SK-N-SH (cell line): ENCODE measurements around the gene ENTHD1. TPM values are rescaled to one million over a fixed set of nuclear protein-coding genes. Genes with fewer than 3 reads are reported as not detected.

Experiments
- CTCF ChIA-PET: fragments of 300-600, 350-600 bp; formaldehyde crosslinking; extraction: SDS; loops from one replicate; lab custom pipeline; 2021; lab: Yijun Ruan, JAX
- POLR2A ChIA-PET: fragments of 350-600 bp; sonication (Branson Sonifier 250); formaldehyde crosslinking; extraction: SDS; loops from one replicate; lab custom pipeline; 2020; ENCODE audit warnings: antibody characterized with exemption, inconsistent platforms; lab: Yijun Ruan, JAX
- DNase-seq: peaks from one replicate; pipeline ENCODE4 v3.0.0; 2012
- H2AFZ ChIP-seq: fragments of 200-600 bp; sonication (generic); 2 replicates; pipeline ENCODE4 v1.8.1; 2016; ENCODE audit warnings: antibody characterized with exemption, mild to moderate bottlenecking, low read depth
- H3F3A ChIP-seq: fragments of 200-600 bp; sonication (generic); replicated peaks from 2 replicates; pipeline ENCODE3; 2016; ENCODE audit warnings: antibody characterized with exemption, mild to moderate bottlenecking; ENCODE audit not compliant: insufficient read depth
- H3K27ac ChIP-seq, 2 experiments: fragments of 200-500 bp in 1 of 2; fragments of 200-600 bp in 1 of 2; sonication (Bioruptor generic) in 1 of 2; sonication (generic), shearing (Covaris generic) in 1 of 2; 2 replicates each; pipeline versions ENCODE4 v1.5.1 to v1.6.1; 2014 to 2016; ENCODE audit warnings: low read depth in 2 of 2, inconsistent platforms in 1 of 2, low read length in 1 of 2, mild to moderate bottlenecking in 1 of 2, mixed read lengths in 1 of 2
- H3K27me3 ChIP-seq: fragments of 200-600 bp; sonication (generic), shearing (Covaris generic); 2 replicates; pipeline ENCODE4 v1.6.1; 2016; ENCODE audit warnings: mixed run types; ENCODE audit not compliant: insufficient read depth
- H3K36me3 ChIP-seq, 2 experiments: fragments of 200-500 bp in 1 of 2; fragments of 200-600 bp in 1 of 2; sonication (Bioruptor generic) in 1 of 2; sonication (generic) in 1 of 2; replicated peaks in 1 of 2; 2 replicates each; pipeline versions ENCODE3 to v1.5.1; 2014 to 2016; ENCODE audit warnings: low read length in 1 of 2, mild to moderate bottlenecking in 1 of 2; ENCODE audit not compliant: insufficient read depth in 2 of 2, control insufficient read depth in 1 of 2
- H3K4me1 ChIP-seq, 2 experiments: fragments of 200-500 bp in 1 of 2; fragments of 200-600 bp in 1 of 2; sonication (Bioruptor generic) in 1 of 2; sonication (generic), shearing (Covaris generic) in 1 of 2; 2 replicates each; pipeline versions ENCODE4 v1.5.1 to v1.6.1; 2014 to 2016; ENCODE audit warnings: low read depth in 1 of 2, low read length in 1 of 2, mixed run types in 1 of 2; ENCODE audit not compliant: insufficient read depth in 2 of 2, control insufficient read depth in 1 of 2
- H3K4me2 ChIP-seq: fragments of 200-600 bp; sonication (generic), shearing (Covaris generic); 2 replicates; pipeline ENCODE4 v1.6.1; 2017; ENCODE audit warnings: mixed run types
- H3K4me3 ChIP-seq, 2 experiments: fragments of 200-500 bp in 1 of 2; fragments of 200-600 bp in 1 of 2; sonication (Bioruptor generic) in 1 of 2; sonication (generic), shearing (Covaris generic) in 1 of 2; 2 replicates each; pipeline versions ENCODE4 v1.5.1 to v1.8.1; 2014 to 2016; ENCODE audit warnings: low read depth in 2 of 2, inconsistent platforms in 1 of 2, low read length in 1 of 2, mild to moderate bottlenecking in 1 of 2, mixed read lengths in 1 of 2, moderate library complexity in 1 of 2
- H3K79me2 ChIP-seq: fragments of 200-600 bp; sonication (generic); 2 replicates; pipeline ENCODE4 v1.8.1; 2017; ENCODE audit warnings: mild to moderate bottlenecking; ENCODE audit not compliant: insufficient read depth
- H3K9ac ChIP-seq: fragments of 200-600 bp; sonication (generic); 2 replicates; pipeline ENCODE4 v1.6.1; 2017; ENCODE audit warnings: mixed run types
- H3K9me2 ChIP-seq: fragments of 200-600 bp; sonication (generic); 2 replicates; pipeline ENCODE4 v1.6.1; 2017; ENCODE audit warnings: mixed run types
- H3K9me3 ChIP-seq: fragments of 200-600 bp; sonication (generic); 2 replicates; pipeline ENCODE4 v1.6.1; 2017; ENCODE audit warnings: mixed run types, mild to moderate bottlenecking, moderate library complexity
- H4K20me1 ChIP-seq: fragments of 200-600 bp; sonication (generic); 2 replicates; pipeline ENCODE4 v1.6.1; 2017; ENCODE audit warnings: mild to moderate bottlenecking, mixed run types; ENCODE audit not compliant: insufficient read depth
- ELF1 ChIP-seq: IDR thresholded peaks from 2 replicates; pipeline ENCODE4 v1.4.0; 2012
- EP300 ChIP-seq, 2 experiments: IDR thresholded peaks; 2 replicates each; pipeline versions ENCODE4 v1.4.0 to v1.6.1; 2012; ENCODE audit warnings: borderline replicate concordance in 1 of 2, low read depth in 1 of 2, low read length in 1 of 2
- GATA2 ChIP-seq: sonication (generic); formaldehyde crosslinking; IDR thresholded peaks from 2 replicates; pipeline ENCODE4 v1.5.0; 2020; ENCODE audit warnings: mild to moderate bottlenecking, missing genetic modification reagents
- IRF3 ChIP-seq: fragments of 150-350 bp; IDR thresholded peaks from 2 replicates; pipeline ENCODE4 v1.6.1; 2016; ENCODE audit warnings: mild to moderate bottlenecking, low read depth, low read length
- JUND ChIP-seq: IDR thresholded peaks from 2 replicates; pipeline ENCODE4 v1.4.0; 2012
- MXI1 ChIP-seq: IDR thresholded peaks from 2 replicates; pipeline ENCODE4 v1.6.1; 2012; ENCODE audit warnings: mild to moderate bottlenecking, low read depth, low read length, improper control_type of control experiment
- NFIC ChIP-seq: IDR thresholded peaks from 2 replicates; pipeline ENCODE4 v1.4.0; 2012; ENCODE audit warnings: borderline replicate concordance
- PBX3 ChIP-seq: IDR thresholded peaks from 2 replicates; pipeline ENCODE4; 2012
- POLR2AphosphoS5 ChIP-seq: IDR thresholded peaks from 2 replicates; pipeline ENCODE4 v1.6.1; 2012; ENCODE audit warnings: low read depth, low read length
- RAD21 ChIP-seq: IDR thresholded peaks from 2 replicates; pipeline ENCODE4 v1.6.1; 2012; ENCODE audit warnings: mild to moderate bottlenecking, low read length
- RCOR1 ChIP-seq: fragments of 150-350 bp; IDR thresholded peaks from 2 replicates; pipeline ENCODE4 v1.6.1; 2017; ENCODE audit warnings: antibody characterized with exemption, low read length
- REST ChIP-seq: IDR thresholded peaks from 2 replicates; pipeline ENCODE4 v1.6.1; 2012; ENCODE audit warnings: mild to moderate bottlenecking, low read depth, low read length, moderate library complexity
- RFX5 ChIP-seq: IDR thresholded peaks from 2 replicates; pipeline ENCODE4 v1.6.1; 2012; ENCODE audit warnings: mild to moderate bottlenecking, improper control_type of control experiment, low read length
- SMC3 ChIP-seq: IDR thresholded peaks from 2 replicates; pipeline ENCODE4 v1.6.1; 2012; ENCODE audit warnings: low read depth, low read length, improper control_type of control experiment
- USF1 ChIP-seq: IDR thresholded peaks from 2 replicates; pipeline ENCODE4 v1.4.0; 2012; ENCODE audit warnings: low read depth, borderline replicate concordance
- USF2 ChIP-seq: fragments of 150-350 bp; IDR thresholded peaks from 2 replicates; pipeline ENCODE4 v1.6.1; 2017; ENCODE audit warnings: antibody characterized with exemption, low read length, low read depth, borderline replicate concordance
- ZBTB33 ChIP-seq: IDR thresholded peaks from 2 replicates; pipeline ENCODE4 v1.4.0; 2012; ENCODE audit warnings: low read depth, borderline replicate concordance
- WGBS: methylation state at CpG from one replicate; pipeline ENCODE4 v1.1.6; 2017; ENCODE audit warnings: low lambda C conversion rate; 5-methylcytosine and 5-hydroxymethylcytosine counted together
- polyA plus RNA-seq, 3 experiments: library from polyadenylated mRNA; depleted of rRNA; stranded (reverse); fragments of >200 nt; gene quantifications; 2 replicates each; pipeline ENCODE4 v1.2.3, GENCODE V29; 2012

The ENTHD1 gene
- polyA plus RNA-seq, 1 of the 3 experiments (the other 2 are of a cell fraction) = not detected

GRCh38 chr22:39713799-39714290, 179.7 kb downstream of the ENTHD1 start:
- Histone ChIP-seq H3K4me3 (no peak overlapping the region), H3K4me2 (no peak overlapping the region), H3K27ac (no peak overlapping the region), H4K20me1 (no peaks in the 10 kb centered on the region), H3K79me2 (no peaks in the 10 kb centered on the region), H3K4me1 (no peaks in the 10 kb centered on the region), H3K9ac (no peak overlapping the region), H3F3A (no peaks in the 10 kb centered on the region), H2AFZ (no peak overlapping the region), H3K9me2 (no peaks in the 10 kb centered on the region), H3K36me3 (no peaks in the 10 kb centered on the region), H3K9me3 (no peaks in the 10 kb centered on the region), H3K27me3 (no peaks in the 10 kb centered on the region)
- ChIA-PET CTCF (no interaction called here), POLR2A (no interaction called here)
- TF ChIP-seq EP300 (IDR thresholded peaks at IDR 0.05; ENCODE audit: borderline replicate concordance in 1 of 2, low read depth in 1 of 2, low read length in 1 of 2) = no peak
- TF ChIP-seq RCOR1 = no peak
- no peak for TF ChIP-seq ELF1
- TF ChIP-seq GATA2 (CRISPR knock-in tag) = no peak
- no peak for TF ChIP-seq ZBTB33
- TF ChIP-seq RFX5 = no peak
- no peak for TF ChIP-seq IRF3
- no peak for TF ChIP-seq NFIC
- no peak for TF ChIP-seq SMC3
- TF ChIP-seq POLR2AphosphoS5 = no peak
- no peak for TF ChIP-seq RAD21
- WGBS = 68% methylated on average over 5 of the region's 10 CpGs
- no peak for DNase-seq

GRCh38 chr22:39712751-39713525, 180.6 kb downstream of the ENTHD1 start:
- DNase-seq = no peak
- CTCF ChIA-PET = no interaction called here
- no peaks in the 10 kb centered on the region for H3K36me3 ChIP-seq
- H3K79me2 ChIP-seq = no peaks in the 10 kb centered on the region
- H3K9me2 ChIP-seq = no peaks in the 10 kb centered on the region
- POLR2A ChIA-PET = no interaction called here
- H4K20me1 ChIP-seq = no peaks in the 10 kb centered on the region
- H3K4me1 ChIP-seq = no peaks in the 10 kb centered on the region
- H3K27me3 ChIP-seq = no peaks in the 10 kb centered on the region
- H3K27ac ChIP-seq = no peak overlapping the region
- H3F3A ChIP-seq = no peaks in the 10 kb centered on the region
- no peak overlapping the region for H3K9ac ChIP-seq
- no peak overlapping the region for H3K4me3 ChIP-seq
- no peak overlapping the region for H2AFZ ChIP-seq
- no peaks in the 10 kb centered on the region for H3K9me3 ChIP-seq
- no peak overlapping the region for H3K4me2 ChIP-seq
- WGBS = 70% methylated on average over 5 of the region's 18 CpGs
- TF ChIP-seq USF1 (no peak), USF2 (no peak), POLR2AphosphoS5 (no peak), ELF1 (no peak), PBX3 (no peak), RAD21 (no peak), REST (no peak), MXI1 (no peak), RFX5 (no peak), JUND (no peak), RCOR1 (no peak)
